Measurements from ENCODE around the gene ZXDC. TPM values are rescaled to one million over a fixed set of nuclear protein-coding genes. Genes with fewer than 3 reads are reported as not detected.
A peak's percentile ranks its signal among the peaks of the same experiment; 100 is the strongest.

The ZXDC gene
- total RNA-seq, 2 donors from 2014 or later, result 30.5 to 31.6 TPM

- 95 to 100% methylated on average over 3 to 15 of the region's 15 CpGs for WGBS, 2 experiments (ENCODE audit: insufficient coverage in 1 of 2, insufficient read length in 1 of 2)
- Mint-ChIP-seq H3K4me3 (no peak overlapping the region), H3K9me3 (no peaks in the 10 kb centered on the region), H3K36me3 (ENCODE audit: low read depth) (no peaks in the 10 kb centered on the region), H3K27ac (no peak overlapping the region), H3K4me1 (peaks cover 5% of the 10 kb centered on the region), H3K27me3 (ENCODE audit: insufficient read depth) (peaks cover 54% of the 10 kb centered on the region)
- peaks cover 16% of the 10 kb centered on the region for H3K27me3 ChIP-seq (ENCODE audit: control insufficient read depth, insufficient read depth, low read length, poor library complexity, severe bottlenecking)
- no peak overlapping the region for H3K27ac ChIP-seq (ENCODE audit: low read depth, low read length)
- DNase-seq, result no peak
- TF ChIP-seq, protein P1, sequence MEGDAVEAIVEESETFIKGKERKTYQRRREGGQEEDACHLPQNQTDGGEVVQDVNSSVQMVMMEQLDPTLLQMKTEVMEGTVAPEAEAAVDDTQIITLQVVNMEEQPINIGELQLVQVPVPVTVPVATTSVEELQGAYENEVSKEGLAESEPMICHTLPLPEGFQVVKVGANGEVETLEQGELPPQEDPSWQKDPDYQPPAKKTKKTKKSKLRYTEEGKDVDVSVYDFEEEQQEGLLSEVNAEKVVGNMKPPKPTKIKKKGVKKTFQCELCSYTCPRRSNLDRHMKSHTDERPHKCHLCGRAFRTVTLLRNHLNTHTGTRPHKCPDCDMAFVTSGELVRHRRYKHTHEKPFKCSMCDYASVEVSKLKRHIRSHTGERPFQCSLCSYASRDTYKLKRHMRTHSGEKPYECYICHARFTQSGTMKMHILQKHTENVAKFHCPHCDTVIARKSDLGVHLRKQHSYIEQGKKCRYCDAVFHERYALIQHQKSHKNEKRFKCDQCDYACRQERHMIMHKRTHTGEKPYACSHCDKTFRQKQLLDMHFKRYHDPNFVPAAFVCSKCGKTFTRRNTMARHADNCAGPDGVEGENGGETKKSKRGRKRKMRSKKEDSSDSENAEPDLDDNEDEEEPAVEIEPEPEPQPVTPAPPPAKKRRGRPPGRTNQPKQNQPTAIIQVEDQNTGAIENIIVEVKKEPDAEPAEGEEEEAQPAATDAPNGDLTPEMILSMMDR (conservative IDR thresholded peaks at IDR 0.05), result no peak
- H3K4me3 ChIP-seq (ENCODE audit: low read length), result no peak overlapping the region
- H3K9me3 ChIP-seq (ENCODE audit: control insufficient read depth, low read length), result no peaks in the 10 kb centered on the region
- no peaks in the 10 kb centered on the region for H3K4me1 ChIP-seq (ENCODE audit: control insufficient read depth, insufficient read depth, low read length)
- H3K36me3 ChIP-seq (ENCODE audit: control insufficient read depth, insufficient read depth, low read length), result no peaks in the 10 kb centered on the region
- H3K9ac ChIP-seq (ENCODE audit: extremely low read depth, low read length, poor library complexity, severe bottlenecking), result no peak overlapping the region
Measured at GRCh38 chr3:126390201-126390600, 85.5 kb downstream of the ZXDC start.

- no peaks in the 10 kb centered on the region for H3K36me3 Mint-ChIP-seq (ENCODE audit: low read depth)
- TF ChIP-seq, protein P1 (conservative IDR thresholded peaks at IDR 0.05), result no peak
- Histone ChIP-seq H3K9me3 (ENCODE audit: control insufficient read depth, low read length) (no peaks in the 10 kb centered on the region), H3K9ac (ENCODE audit: extremely low read depth, low read length, poor library complexity, severe bottlenecking) (no peak overlapping the region), H3K36me3 (ENCODE audit: control insufficient read depth, insufficient read depth, low read length) (no peaks in the 10 kb centered on the region), H3K27me3 (ENCODE audit: control insufficient read depth, insufficient read depth, low read length, poor library complexity, severe bottlenecking) (peaks cover 13% of the 10 kb centered on the region), H3K27ac (ENCODE audit: low read depth, low read length) (no peak overlapping the region), H3K4me1 (ENCODE audit: control insufficient read depth, insufficient read depth, low read length) (no peaks in the 10 kb centered on the region), H3K4me3 (ENCODE audit: low read length) (no peak overlapping the region)
- no peaks in the 10 kb centered on the region for H3K9me3 Mint-ChIP-seq
- H3K4me3 Mint-ChIP-seq, result peak overlapping the region; percentile 9
- no peak for DNase-seq
- peaks cover 51% of the 10 kb centered on the region for H3K27me3 Mint-ChIP-seq (ENCODE audit: insufficient read depth)
- peaks cover 5% of the 10 kb centered on the region for H3K4me1 Mint-ChIP-seq
- WGBS, 2 experiments (ENCODE audit: insufficient coverage in 1 of 2, insufficient read length in 1 of 2), result 83 to 88% methylated on average over 3 to 17 of the region's 17 CpGs
- peak overlapping the region; percentile 31 for H3K27ac Mint-ChIP-seq
Measured at GRCh38 chr3:126389794-126390146, 85.9 kb downstream of the ZXDC start.

- Mint-ChIP-seq H3K27ac (peak overlapping the region; percentile 64), H3K4me3 (peak overlapping the region; percentile 9), H3K4me1 (peaks cover 5% of the 10 kb centered on the region), H3K27me3 (ENCODE audit: insufficient read depth) (peaks cover 47% of the 10 kb centered on the region), H3K36me3 (ENCODE audit: low read depth) (no peaks in the 10 kb centered on the region), H3K9me3 (no peaks in the 10 kb centered on the region)
- Histone ChIP-seq H3K27me3 (ENCODE audit: control insufficient read depth, insufficient read depth, low read length, poor library complexity, severe bottlenecking) (peaks cover 10% of the 10 kb centered on the region), H3K36me3 (ENCODE audit: control insufficient read depth, insufficient read depth, low read length) (no peaks in the 10 kb centered on the region), H3K4me3 (ENCODE audit: low read length) (no peak overlapping the region), H3K9me3 (ENCODE audit: control insufficient read depth, low read length) (no peaks in the 10 kb centered on the region), H3K9ac (ENCODE audit: extremely low read depth, low read length, poor library complexity, severe bottlenecking) (peak overlapping the region; percentile 66), H3K4me1 (ENCODE audit: control insufficient read depth, insufficient read depth, low read length) (no peaks in the 10 kb centered on the region), H3K27ac (ENCODE audit: low read depth, low read length) (peak overlapping the region; percentile 55)
- WGBS, 2 experiments (ENCODE audit: insufficient coverage in 1 of 2, insufficient read length in 1 of 2), result 9 to 17% methylated on average over 21 to 58 of the region's 58 CpGs
- TF ChIP-seq, protein P1 (conservative IDR thresholded peaks at IDR 0.05), result peak; percentile 96
- DNase-seq, result peak; percentile 96
Measured at GRCh38 chr3:126389112-126389793, 86.4 kb downstream of the ZXDC start.

Other genes with a start within 250 kb of the ZXDC start
- 10 to 100 TPM; 20.7 to 31.1 TPM for gene KLF15, start 118.5 kb downstream of the ZXDC start, total RNA-seq
- gene CFAP100, start 81.0 kb downstream of the ZXDC start, total RNA-seq, result under 1 TPM; 0.44 to 0.66 TPM
- not detected for gene UROC1, start 41.9 kb upstream of the ZXDC start, total RNA-seq
- gene CHST13, start 48.3 kb upstream of the ZXDC start, total RNA-seq, result 1 to 10 TPM; 1.6 to 6.7 TPM
- not detected for gene C3orf22, start 83.0 kb upstream of the ZXDC start, total RNA-seq
- 10 to 100 TPM; 13.1 to 18.1 TPM for gene TXNRD3, start 179.2 kb upstream of the ZXDC start, total RNA-seq
- 10 to 100 TPM; 23.6 to 34.4 TPM for gene CHCHD6, start 228.3 kb upstream of the ZXDC start, total RNA-seq